Measurements from ENCODE around the gene MAGEA9B.

Gene MAGEA9B

DNA sequence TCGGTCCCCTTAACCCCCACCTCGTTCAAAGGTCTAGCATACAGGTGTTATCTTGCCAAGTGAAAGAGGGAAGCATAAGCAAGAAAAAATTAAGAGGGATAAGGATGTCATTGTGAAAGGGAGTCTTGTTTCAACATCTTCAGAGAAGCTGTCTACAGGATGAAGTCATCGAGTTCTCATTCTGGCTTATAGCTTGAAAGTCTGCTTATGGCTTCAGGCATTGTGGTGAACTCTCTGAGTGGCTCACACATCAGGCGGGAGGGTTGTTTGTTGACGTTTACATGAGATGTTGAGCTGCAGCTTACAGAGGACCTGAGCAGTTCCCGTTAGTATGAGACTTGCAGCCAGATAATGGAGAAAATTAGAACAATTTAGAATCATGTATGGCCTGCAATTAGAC lies 16.6 kb downstream of the MAGEA9B start:
- Histone ChIP-seq H3K4me3 (IDR thresholded peaks at IDR 0.05; ENCODE audit: insufficient read depth, low read depth, low read length) (no peak overlapping the region), H2AFZ (ENCODE audit: low read depth) (no peak overlapping the region), H3K4me1 (ENCODE audit: low read depth, poor library complexity, severe bottlenecking) (peaks cover 5% of the 10 kb centered on the region), H3K4me2 (no peak overlapping the region), H4K20me1 (ENCODE audit: insufficient read depth) (no peaks in the 10 kb centered on the region), H3K27ac (no peak overlapping the region), H3K27me3 (ENCODE audit: insufficient read depth, low read depth) (no peaks in the 10 kb centered on the region), H3K79me2 (ENCODE audit: insufficient read depth, low read depth) (no peaks in the 10 kb centered on the region), H3K9ac (no peak overlapping the region), H3K36me3 (ENCODE audit: insufficient read depth) (no peaks in the 10 kb centered on the region)
- TF ChIP-seq, protein P1, sequence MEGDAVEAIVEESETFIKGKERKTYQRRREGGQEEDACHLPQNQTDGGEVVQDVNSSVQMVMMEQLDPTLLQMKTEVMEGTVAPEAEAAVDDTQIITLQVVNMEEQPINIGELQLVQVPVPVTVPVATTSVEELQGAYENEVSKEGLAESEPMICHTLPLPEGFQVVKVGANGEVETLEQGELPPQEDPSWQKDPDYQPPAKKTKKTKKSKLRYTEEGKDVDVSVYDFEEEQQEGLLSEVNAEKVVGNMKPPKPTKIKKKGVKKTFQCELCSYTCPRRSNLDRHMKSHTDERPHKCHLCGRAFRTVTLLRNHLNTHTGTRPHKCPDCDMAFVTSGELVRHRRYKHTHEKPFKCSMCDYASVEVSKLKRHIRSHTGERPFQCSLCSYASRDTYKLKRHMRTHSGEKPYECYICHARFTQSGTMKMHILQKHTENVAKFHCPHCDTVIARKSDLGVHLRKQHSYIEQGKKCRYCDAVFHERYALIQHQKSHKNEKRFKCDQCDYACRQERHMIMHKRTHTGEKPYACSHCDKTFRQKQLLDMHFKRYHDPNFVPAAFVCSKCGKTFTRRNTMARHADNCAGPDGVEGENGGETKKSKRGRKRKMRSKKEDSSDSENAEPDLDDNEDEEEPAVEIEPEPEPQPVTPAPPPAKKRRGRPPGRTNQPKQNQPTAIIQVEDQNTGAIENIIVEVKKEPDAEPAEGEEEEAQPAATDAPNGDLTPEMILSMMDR (conservative IDR thresholded peaks at IDR 0.05; ENCODE audit: low read depth, low read length) = no peak

DNA sequence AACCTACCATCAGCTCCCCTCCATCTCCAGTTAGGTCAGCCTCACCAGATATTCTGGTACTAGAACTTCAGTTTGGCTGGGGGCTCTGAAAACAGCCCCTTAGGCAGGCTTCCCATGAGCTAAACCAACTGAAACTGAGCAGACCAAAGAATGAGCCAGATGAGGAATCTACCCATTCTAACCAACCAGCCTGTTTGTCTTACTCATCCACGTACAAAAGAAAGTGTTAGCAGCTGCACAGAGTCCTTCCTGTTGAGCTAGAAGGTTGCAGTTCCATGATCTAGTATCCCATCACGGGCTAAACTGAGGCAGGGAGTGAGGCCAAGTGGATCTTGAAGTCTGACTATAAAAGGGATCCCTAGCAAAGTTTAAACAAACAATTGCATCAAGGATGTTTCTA lies 17.5 kb downstream of the MAGEA9B start:
- peaks cover 5% of the 10 kb centered on the region for H3K4me1 ChIP-seq (ENCODE audit: low read depth, poor library complexity, severe bottlenecking)
- no peaks in the 10 kb centered on the region for H3K27me3 ChIP-seq (ENCODE audit: insufficient read depth, low read depth)
- no peaks in the 10 kb centered on the region for H3K36me3 ChIP-seq (ENCODE audit: insufficient read depth)
- no peaks in the 10 kb centered on the region for H3K79me2 ChIP-seq (ENCODE audit: insufficient read depth, low read depth)
- no peaks in the 10 kb centered on the region for H4K20me1 ChIP-seq (ENCODE audit: insufficient read depth)
- H3K9ac ChIP-seq = no peak overlapping the region
- H2AFZ ChIP-seq (ENCODE audit: low read depth) = no peak overlapping the region
- H3K4me3 ChIP-seq (IDR thresholded peaks at IDR 0.05; ENCODE audit: insufficient read depth, low read depth, low read length) = no peak overlapping the region
- no peak overlapping the region for H3K27ac ChIP-seq
- TF ChIP-seq, protein P1 (conservative IDR thresholded peaks at IDR 0.05; ENCODE audit: low read depth, low read length) = no peak
- no peak overlapping the region for H3K4me2 ChIP-seq

DNA sequence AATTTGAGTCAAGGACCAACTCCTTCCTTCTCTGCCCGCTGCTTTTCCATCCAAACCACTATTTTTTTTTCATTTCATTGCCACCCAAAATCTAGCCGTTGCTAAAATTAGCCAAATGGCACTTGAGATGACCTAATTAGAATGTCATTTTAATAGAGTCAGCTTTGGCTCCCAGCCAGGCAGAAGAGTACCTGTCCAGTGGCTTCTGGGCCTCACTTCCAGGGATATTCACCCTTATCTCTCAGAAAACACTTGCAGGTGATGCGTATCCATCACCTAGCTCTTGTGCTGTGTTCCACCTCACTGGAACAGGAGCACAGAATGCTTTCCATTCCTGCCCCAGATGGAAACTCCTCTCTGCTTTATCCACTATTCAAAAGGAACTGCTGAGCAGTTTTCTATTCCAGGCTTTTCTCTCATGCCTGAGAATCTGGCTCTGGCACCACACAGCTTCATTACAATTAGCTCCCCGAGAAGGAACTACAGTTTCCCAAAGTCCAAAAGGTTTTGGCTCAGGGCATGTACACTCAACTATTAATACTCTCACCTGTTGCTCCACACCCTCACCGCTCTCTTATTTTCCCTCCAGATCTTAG lies 18.5 kb downstream of the MAGEA9B start:
- Histone ChIP-seq H4K20me1 (ENCODE audit: insufficient read depth) (no peaks in the 10 kb centered on the region), H3K4me2 (no peak overlapping the region), H2AFZ (ENCODE audit: low read depth) (no peak overlapping the region), H3K79me2 (ENCODE audit: insufficient read depth, low read depth) (no peaks in the 10 kb centered on the region), H3K9ac (no peak overlapping the region), H3K4me1 (ENCODE audit: low read depth, poor library complexity, severe bottlenecking) (peaks cover 5% of the 10 kb centered on the region), H3K27ac (no peak overlapping the region), H3K4me3 (IDR thresholded peaks at IDR 0.05; ENCODE audit: insufficient read depth, low read depth, low read length) (no peak overlapping the region), H3K36me3 (ENCODE audit: insufficient read depth) (no peaks in the 10 kb centered on the region), H3K27me3 (ENCODE audit: insufficient read depth, low read depth) (no peaks in the 10 kb centered on the region)
- TF ChIP-seq, protein P1 (conservative IDR thresholded peaks at IDR 0.05; ENCODE audit: low read depth, low read length) = no peak

DNA sequence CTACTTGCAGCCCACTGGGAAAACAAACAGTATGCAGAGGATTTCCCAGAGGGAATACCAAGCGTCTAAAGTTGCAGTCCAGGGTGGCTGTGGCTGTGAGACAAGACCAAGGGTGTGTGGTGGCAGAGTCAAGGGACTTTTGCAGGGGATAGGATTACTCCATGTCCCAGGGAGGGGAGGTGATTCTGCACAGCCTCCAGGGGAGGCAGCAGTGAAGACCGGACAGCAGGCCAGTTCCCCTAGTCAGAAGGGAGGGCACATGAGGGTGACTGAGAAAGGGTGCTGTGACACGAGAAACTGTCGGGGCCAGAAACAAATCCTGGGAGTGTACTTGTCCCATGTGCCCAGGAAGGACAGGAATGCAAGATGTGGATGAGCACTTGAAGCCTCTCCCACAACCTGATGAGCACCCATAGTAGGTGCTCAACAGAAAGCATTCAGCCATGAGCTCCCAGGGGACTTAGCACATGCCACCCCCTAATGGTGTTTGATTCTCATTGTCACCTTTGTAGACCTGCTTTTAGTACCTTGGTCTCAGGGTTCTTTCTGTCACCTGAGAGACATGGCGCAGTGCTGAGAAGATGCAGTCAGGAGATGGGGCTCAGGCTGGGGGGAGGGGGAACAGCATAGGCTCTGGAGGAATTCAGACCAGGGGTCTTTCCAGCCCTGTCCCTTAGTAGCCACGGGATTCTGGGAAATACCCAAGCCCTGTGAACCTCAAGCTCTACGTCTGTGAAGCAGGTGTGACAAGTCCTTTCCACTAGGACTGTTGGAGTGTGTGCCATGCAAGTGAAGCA lies 19.4 kb downstream of the MAGEA9B start:
- H2AFZ ChIP-seq (ENCODE audit: low read depth) = no peak overlapping the region
- no peaks in the 10 kb centered on the region for H3K36me3 ChIP-seq (ENCODE audit: insufficient read depth)
- no peaks in the 10 kb centered on the region for H4K20me1 ChIP-seq (ENCODE audit: insufficient read depth)
- no peak overlapping the region for H3K9ac ChIP-seq
- no peak overlapping the region for H3K4me3 ChIP-seq (IDR thresholded peaks at IDR 0.05; ENCODE audit: insufficient read depth, low read depth, low read length)
- no peak overlapping the region for H3K4me2 ChIP-seq
- H3K4me1 ChIP-seq (ENCODE audit: low read depth, poor library complexity, severe bottlenecking) = peaks cover 3% of the 10 kb centered on the region
- no peaks in the 10 kb centered on the region for H3K79me2 ChIP-seq (ENCODE audit: insufficient read depth, low read depth)
- no peak overlapping the region for H3K27ac ChIP-seq
- TF ChIP-seq, protein P1 (conservative IDR thresholded peaks at IDR 0.05; ENCODE audit: low read depth, low read length) = no peak
- H3K27me3 ChIP-seq (ENCODE audit: insufficient read depth, low read depth) = no peaks in the 10 kb centered on the region

Data from KMS-11 (cell line).